NOMO-1 treated with DMSO at 0.1 percent for 48 hours (cell line): ENCODE measurements around the gene TRAF3.
"Not testable (repeated sequence)": the region's sequence is repeated elsewhere in the genome, so short reads cannot be mapped to it uniquely, and the experiment has no call there.

Source experiments
- DNase-seq: peaks from one replicate; lab custom pipeline; 2025; ENCODE audit not compliant: unreplicated experiment; lab: John Stamatoyannopoulos, UW

Gene TRAF3

GRCh38 chr14:102918438-102918837 lies 141.2 kb downstream of the TRAF3 start:
- DNase-seq: no peak

- no peak for DNase-seq
These were observed 143.2 kb downstream of the TRAF3 start for GRCh38 chr14:102920273-102920997.

GRCh38 chr14:102920998-102921304 lies 143.7 kb downstream of the TRAF3 start:
- no peak for DNase-seq

DNA sequence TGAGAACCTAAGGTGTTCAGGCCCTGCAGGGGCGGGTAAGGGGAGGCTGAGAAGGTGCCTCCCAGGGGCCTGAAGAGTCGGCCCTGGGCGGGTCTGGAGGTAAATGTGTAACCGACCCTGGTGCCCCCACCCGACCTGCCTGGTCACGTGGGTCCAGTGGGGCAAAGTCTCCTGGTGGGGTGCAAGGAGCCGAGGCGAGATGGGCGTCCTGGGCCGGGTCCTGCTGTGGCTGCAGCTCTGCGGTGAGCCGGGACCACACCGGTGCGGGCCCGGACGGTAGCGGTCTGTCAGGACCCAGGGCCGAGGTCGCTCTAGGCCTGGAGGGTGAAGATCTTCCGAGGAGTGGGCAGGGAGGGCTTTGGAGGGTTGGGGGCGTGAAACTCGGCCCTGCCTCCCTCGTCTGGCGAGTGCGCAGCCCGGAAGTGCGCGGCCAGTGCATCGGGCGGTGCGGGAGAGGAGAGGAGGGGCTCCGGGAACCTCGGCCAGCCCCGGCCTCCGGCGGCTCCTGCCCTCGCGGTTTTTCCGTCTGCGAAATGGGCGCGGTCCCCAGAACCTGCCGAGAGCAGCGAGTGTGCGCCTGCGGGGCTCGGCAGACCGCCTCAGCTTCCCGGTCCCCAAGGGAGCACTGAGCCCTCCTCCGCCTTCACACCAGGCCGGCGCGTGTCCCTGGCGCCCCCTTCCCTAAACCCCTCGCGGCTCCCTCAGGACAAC lies 145.4 kb downstream of the TRAF3 start, which contains the start of gene AMN:
AMN (plus strand) TSS at position 174 of the 711 bp plus-strand sequence; CDS start at position 200, 26 bp downstream.
- DNase-seq: no peak

GRCh38 chr14:102923201-102923924 lies 146.1 kb downstream of the TRAF3 start:
- no peak for DNase-seq

- no peak for DNase-seq
These were observed 146.8 kb downstream of the TRAF3 start for GRCh38 chr14:102923925-102924486.

GRCh38 chr14:102924632-102925588 lies 147.7 kb downstream of the TRAF3 start:
- no peak for DNase-seq

DNA sequence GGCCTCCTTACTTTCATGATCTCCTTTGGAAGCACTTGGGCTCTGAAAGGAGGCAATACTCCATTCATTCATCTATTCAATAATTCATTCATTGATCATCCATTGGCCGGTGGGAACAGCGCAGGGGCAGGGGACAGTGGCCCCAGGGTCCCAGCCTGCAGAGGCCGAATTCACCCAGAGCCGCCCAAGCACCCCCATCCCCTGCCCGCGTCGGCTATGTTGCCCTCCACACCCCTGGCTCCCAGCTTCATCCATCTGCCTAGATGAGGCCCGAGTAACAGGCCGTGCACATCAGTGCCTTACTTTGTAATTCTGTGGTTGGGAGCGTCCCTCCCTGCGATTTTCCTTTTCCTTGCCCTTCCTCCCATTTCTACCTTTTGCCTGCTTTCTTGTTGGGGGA lies 148.4 kb downstream of the TRAF3 start:
- DNase-seq: no peak

- DNase-seq: no peak
These were observed 148.9 kb downstream of the TRAF3 start for GRCh38 chr14:102926104-102926503.

GRCh38 chr14:102926840-102927239 lies 149.6 kb downstream of the TRAF3 start:
- DNase-seq: not testable (repeated sequence)

DNA sequence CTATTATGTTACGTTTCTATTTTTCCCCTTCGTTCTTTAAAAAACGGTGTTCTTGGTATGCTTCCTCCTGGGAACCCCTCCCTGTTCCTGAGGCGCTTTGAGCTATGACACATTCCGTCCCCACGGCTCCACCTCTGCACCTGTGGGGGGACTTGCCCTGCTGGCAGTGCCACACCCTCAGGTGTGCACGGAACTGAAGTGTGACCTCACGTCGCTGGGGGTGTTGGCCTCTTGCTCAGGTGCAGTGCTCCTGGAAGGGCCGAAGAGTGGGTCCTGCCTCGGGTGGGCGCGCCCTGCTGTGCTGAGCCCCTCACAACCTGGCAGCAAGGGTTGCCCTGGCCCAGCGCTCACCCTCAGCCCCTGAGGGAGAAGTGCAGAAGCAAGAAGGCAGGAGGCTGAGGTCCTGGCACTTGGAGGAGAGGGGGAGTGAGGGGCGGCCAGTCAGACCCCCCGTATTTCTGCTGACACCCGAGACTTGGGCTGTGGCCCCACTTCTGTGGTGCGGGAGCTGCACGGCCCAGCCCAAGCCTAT lies 150.2 kb downstream of the TRAF3 start:
- DNase-seq: no peak

DNA sequence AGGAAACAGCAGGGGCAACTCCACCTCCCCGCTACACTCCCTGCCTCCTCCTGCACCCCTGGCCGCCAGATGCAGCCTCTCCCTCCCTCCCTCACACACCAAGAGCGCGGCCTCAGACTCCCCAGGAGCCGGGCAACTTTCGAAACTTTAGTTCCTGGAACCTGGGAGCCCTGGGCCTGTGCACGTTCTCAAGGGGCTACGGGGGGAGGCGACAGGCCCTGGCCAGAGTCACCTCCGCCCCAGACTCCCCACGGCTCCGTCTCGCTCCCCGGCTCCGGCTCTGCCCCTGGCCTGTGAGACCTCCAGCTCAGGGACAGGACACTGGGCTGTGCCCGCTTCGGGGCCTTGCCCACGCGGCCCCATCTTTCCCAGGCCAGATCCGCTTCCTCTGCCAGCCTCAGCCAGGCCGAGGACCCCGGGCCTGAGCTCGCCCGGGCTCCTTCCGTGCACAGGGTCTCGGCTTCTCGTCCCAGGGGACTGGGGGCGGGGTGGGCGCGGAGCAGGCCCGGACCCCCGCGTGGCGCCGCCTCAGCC lies 150.7 kb downstream of the TRAF3 start:
- DNase-seq: no peak

- DNase-seq: peak; percentile 69
These were observed 151.4 kb downstream of the TRAF3 start for GRCh38 chr14:102928412-102929240.

DNA sequence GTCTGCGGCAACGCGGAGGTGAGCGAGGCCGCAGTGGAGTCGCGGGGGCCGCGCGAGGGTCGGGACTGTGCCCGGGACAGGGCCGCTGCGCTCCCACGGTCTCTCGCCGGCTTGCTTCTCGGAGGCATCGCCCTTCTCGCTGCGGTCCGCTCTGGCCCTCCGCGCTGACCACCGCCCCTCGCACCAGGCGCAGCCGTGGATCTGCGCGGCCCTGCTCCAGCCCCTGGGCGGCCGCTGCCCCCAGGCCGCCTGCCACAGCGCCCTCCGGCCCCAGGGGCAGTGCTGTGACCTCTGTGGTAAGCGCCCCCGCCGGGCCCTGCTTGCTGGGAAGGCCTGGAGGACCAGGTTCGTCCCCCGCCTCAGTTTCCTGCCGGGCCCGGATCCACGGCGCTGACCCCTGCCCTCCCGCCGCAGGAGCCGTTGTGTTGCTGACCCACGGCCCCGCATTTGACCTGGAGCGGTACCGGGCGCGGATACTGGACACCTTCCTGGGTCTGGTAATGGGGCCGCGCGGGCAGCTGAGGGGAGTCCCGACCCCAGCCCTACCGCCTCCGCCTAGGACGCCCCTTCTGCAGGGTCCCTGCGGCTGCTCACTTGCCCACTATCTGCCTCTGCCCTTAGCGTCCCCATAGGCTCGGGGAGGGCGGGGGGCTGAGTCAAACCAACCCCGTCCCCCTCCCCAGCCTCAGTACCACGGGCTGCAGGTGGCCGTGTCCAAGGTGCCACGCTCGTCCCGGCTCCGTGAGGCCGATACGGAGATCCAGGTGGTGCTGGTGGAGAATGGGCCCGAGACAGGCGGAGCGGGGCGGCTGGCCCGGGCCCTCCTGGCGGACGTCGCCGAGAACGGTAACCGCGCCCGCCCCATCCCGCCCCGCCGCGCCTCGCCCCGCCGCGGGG lies 152.2 kb downstream of the TRAF3 start:
- no peak for DNase-seq

DNA sequence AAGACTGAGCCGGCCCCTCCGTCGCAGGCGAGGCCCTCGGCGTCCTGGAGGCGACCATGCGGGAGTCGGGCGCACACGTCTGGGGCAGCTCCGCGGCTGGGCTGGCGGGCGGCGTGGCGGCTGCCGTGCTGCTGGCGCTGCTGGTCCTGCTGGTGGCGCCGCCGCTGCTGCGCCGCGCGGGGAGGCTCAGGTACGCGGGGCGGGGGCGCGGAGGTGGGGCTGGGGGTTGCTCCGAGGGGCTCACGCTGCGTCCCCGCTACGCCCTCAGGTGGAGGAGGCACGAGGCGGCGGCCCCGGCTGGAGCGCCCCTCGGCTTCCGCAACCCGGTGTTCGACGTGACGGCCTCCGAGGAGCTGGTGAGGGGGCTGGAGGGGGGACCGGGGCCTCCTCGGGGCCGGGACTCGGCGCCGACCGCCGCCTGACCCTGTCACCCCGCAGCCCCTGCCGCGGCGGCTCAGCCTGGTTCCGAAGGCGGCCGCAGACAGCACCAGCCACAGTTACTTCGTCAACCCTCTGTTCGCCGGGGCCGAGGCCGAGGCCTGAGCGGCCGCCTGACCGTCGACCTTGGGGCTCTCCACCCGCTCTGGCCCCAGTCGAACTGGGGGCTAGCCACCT lies 153.0 kb downstream of the TRAF3 start:
- DNase-seq: no peak

DNA sequence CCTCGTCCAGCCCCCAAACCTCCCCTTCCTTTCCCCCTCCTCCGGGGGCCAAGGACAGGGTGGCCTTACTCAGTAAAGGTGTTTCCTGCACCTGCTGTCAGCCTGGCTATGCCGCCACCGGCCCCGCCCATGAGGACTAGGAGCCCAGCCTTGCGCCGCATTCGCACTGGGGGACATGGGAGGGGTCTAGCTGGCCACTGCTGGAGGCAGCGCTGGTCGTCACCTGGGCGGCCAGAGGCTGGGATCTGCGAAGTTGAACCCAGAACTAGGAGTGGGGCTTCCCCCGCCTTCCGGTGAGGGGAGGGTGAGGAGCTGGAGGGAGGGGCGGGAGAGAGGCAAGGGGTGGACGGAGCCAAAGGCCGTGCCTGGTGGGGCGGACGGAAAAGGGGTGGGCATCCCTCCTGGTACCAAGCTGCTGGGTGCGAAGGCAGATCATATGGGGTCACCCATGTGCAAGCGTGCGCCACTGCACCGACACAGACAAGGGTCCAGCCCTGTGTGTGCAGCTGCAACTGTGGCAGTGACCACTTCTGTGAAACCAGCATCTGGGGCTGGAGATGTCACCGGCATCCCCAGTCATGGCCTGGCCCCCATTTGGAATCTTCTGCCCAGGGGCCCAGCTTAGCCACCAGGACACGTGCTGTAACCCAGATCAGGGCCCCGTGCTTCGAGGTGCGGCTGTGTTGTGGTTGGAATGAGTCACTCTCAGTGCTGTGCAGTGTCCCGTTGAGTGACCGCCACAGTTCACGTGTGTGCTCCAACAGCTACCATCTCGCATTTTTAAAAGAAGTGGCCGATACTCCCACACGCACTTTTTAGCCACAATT lies 153.7 kb downstream of the TRAF3 start:
- peak; percentile 34 for DNase-seq
